HUES64 (cell line): ENCODE measurements around the gene SOX3.

Experiments
- H3K27ac ChIP-seq: 2 replicates; pipeline ENCODE4 v1.7.0; 2013; ENCODE audit warnings: low read depth, low read length, inconsistent platforms
- H3K27me3 ChIP-seq: 2 replicates; pipeline ENCODE4 v1.6.1; 2013; ENCODE audit warnings: mild to moderate bottlenecking, low read length; ENCODE audit not compliant: insufficient read depth
- H3K36me3 ChIP-seq: 2 replicates; pipeline ENCODE4 v1.6.1; 2013; ENCODE audit warnings: mild to moderate bottlenecking, low read length; ENCODE audit not compliant: insufficient read depth
- H3K4me1 ChIP-seq: 2 replicates; pipeline ENCODE4 v1.6.1; 2013; ENCODE audit warnings: mild to moderate bottlenecking, low read length, moderate library complexity; ENCODE audit not compliant: insufficient read depth
- H3K4me3 ChIP-seq: 2 replicates; pipeline ENCODE4 v1.5.1; 2013; ENCODE audit warnings: mild to moderate bottlenecking, low read length, moderate library complexity
- H3K9ac ChIP-seq: 2 replicates; pipeline ENCODE4 v1.6.1; 2013; ENCODE audit warnings: mild to moderate bottlenecking, low read depth, low read length
- H3K9me3 ChIP-seq: 2 replicates; pipeline ENCODE4 v1.6.1; 2013; ENCODE audit warnings: low read depth, low read length; ENCODE audit not compliant: insufficient read depth
- whole genome bisulfite sequencing: fragments of 150-250, 120-280 bp; methylation state at CpG from one replicate; pipeline ENCODE4 v1.1.7; 2013; ENCODE audit warnings: missing lambda C conversion rate; 5-methylcytosine and 5-hydroxymethylcytosine counted together

SOX3 gene

DNA sequence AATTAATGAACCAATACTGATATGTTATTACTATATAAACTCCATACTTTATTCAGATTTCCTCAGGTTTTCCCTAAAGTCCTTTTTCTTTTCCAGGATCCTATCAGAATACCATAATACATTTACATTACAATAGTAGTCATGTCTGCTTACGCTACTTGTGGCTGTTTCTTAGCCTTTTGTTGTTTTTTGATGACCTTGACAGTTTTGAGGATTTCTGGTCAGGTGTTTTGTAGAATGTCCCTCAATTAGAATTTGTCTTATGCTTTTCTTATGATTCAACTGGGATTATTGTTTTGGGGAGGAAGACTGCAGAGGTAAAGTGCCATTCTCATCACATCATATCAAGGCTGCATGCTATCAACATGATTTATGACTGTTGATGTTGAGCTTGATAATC, 9.1 kb downstream of the SOX3 start:
- Histone ChIP-seq H3K4me1 (peaks cover 5% of the 10 kb centered on the region; the same call in 1 of the 2 replicates), H3K4me3 (no peak overlapping the region), H3K27ac (no peak overlapping the region), H3K9me3 (no peaks in the 10 kb centered on the region), H3K9ac (no peak overlapping the region), H3K36me3 (no peaks in the 10 kb centered on the region), H3K27me3 (peaks cover 19% of the 10 kb centered on the region)
- WGBS = 83% methylated on average over 1 of the region's 1 CpG

DNA sequence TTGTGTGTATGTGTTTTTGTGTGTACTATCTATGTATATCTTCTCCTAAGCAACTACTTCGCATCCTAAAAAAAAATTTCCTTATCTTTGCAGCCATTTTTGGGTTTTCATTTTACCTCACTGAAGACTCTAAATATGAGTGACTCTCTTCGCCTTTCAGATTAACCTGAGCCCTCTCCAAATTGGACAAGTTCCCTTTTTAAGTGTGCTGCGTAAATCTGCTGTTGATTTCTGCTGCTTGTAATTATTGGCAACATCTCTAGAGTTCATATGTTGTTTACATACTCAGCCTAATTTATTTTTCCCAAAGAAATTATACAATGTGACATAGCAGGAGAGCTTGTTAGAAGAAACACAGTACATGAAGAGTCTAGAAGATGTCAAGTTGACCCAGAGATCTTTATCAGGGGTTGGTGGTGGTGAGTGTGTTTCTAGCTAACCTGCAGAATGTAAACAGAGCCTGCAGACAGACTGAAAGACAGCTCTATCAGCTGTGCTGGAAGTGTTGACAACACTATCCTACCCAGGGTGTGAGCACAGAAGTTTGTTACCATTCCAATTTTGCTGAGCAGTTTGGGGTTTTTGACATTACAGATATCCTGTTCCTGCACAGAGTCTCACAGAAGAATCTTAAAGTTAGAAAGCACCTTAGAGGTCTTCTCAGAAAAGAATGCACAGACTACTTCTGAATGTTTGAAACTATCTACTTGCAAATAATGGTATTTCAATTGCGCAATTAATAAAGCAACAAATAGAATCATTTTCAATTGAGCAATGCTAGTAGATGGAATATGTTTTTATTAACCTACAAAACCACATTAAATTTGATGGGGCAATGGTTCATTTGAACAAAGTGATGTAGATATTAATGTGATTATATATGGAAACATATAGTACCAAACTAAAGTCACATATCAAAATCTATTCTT, 12.5 kb downstream of the SOX3 start:
- no peak overlapping the region for H3K9ac ChIP-seq
- no peaks in the 10 kb centered on the region for H3K36me3 ChIP-seq
- H3K9me3 ChIP-seq = no peaks in the 10 kb centered on the region
- no peak overlapping the region for H3K27ac ChIP-seq
- H3K27me3 ChIP-seq = no peaks in the 10 kb centered on the region
- 88% methylated on average over 3 of the region's 4 CpGs for WGBS
- H3K4me1 ChIP-seq = no peaks in the 10 kb centered on the region
- no peak overlapping the region for H3K4me3 ChIP-seq

DNA sequence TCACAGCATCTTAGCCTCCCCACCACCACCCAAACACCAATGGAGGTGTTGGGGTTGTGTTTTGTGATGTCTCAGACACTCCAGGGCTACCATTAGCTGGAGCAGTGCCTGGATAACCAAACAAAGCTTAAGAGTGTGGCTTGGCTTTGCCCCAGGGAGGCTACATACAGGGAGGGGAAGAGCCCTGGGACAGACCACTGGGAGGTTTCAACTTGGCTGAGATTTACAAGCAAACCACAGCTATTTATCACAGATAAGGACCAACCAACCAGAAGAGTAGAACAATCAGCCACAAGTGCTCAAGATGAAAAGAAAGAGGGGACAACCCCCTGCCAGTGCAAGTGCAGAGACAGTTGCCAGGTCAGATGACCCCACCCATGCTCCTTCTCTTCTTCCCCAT, 24.1 kb downstream of the SOX3 start:
- Histone ChIP-seq H3K27ac (no peak overlapping the region), H3K4me1 (no peaks in the 10 kb centered on the region), H3K27me3 (no peaks in the 10 kb centered on the region), H3K36me3 (no peaks in the 10 kb centered on the region), H3K9me3 (peaks cover 3% of the 10 kb centered on the region; the same call in 1 of the 2 replicates), H3K4me3 (no peak overlapping the region), H3K9ac (no peak overlapping the region)

DNA sequence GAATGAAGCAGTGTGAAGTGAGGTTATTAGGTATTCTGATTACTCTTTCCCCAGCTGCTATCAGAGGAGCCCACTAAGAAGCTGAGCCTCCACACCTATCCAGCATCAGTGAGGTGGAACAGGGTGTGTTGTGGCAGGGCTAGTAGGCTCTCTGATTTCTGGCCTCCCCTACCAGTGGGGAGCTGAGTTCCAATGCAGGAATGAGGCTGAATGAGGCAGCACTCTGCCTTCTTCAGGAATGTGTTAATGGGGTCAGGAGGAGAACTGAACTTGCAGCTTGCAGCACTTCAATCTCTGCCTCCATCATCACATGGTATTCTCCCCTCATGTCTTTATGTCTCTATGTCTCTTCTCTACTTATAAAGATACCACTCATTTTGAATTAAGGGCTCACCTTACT, 26.9 kb downstream of the SOX3 start:
- no peaks in the 10 kb centered on the region for H3K27me3 ChIP-seq
- no peak overlapping the region for H3K4me3 ChIP-seq
- no peak overlapping the region for H3K27ac ChIP-seq
- no peaks in the 10 kb centered on the region for H3K36me3 ChIP-seq
- H3K4me1 ChIP-seq = no peaks in the 10 kb centered on the region
- H3K9ac ChIP-seq = no peak overlapping the region
- peaks cover 11% of the 10 kb centered on the region for H3K9me3 ChIP-seq

DNA sequence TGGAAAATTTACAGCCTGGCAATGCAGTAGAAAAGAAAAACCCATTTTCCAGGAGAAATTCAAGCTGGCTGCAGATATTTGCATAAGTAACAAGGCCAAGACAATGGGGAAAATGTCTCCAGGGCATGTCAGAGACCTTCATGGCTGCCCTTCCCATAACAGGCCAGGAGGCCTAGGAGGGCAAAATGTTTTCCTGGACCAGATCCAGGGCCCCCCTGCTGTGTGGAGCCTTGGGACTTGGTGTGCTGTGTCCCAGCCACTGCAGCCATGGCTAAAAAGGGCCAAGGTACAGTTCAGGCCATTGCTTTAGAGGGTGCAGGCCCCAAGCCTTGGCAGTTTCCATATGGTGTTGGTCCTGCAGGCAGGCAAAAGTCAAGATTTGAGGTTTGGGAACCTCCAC, 29.8 kb downstream of the SOX3 start:
- H3K36me3 ChIP-seq = no peaks in the 10 kb centered on the region
- H3K4me1 ChIP-seq = no peaks in the 10 kb centered on the region
- H3K9ac ChIP-seq = no peak overlapping the region
- no peaks in the 10 kb centered on the region for H3K27me3 ChIP-seq
- H3K27ac ChIP-seq = no peak overlapping the region
- peaks cover 11% of the 10 kb centered on the region for H3K9me3 ChIP-seq
- H3K4me3 ChIP-seq = no peak overlapping the region

DNA sequence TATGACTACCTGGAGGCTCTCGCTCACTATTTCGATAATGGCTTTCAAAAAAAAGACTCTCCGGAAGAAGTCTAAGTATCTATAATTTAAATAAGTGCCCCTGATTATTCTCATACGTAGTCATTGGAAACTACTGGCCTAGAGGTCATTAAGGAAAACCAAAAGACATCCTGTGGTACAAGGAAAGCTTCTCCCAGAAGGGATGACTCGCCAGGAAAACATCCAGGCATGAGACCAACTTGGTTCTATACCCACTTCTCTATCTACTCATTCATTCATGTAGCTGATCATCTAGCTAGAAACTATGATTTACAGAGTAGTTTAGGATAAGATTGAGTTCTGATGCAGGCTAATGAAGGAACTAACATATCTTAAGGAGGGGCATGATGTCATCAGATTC, 37.7 kb downstream of the SOX3 start:
- no peak overlapping the region for H3K27ac ChIP-seq
- H3K4me1 ChIP-seq = no peaks in the 10 kb centered on the region
- 82% methylated on average over 4 of the region's 5 CpGs for WGBS
- no peak overlapping the region for H3K4me3 ChIP-seq
- H3K36me3 ChIP-seq = no peaks in the 10 kb centered on the region
- H3K9me3 ChIP-seq = no peaks in the 10 kb centered on the region
- H3K9ac ChIP-seq = no peak overlapping the region
- H3K27me3 ChIP-seq = no peaks in the 10 kb centered on the region
